Activated naive CD4-positive, alpha-beta T cell treated with anti-CD3 and anti-CD28 coated beads for 36 hours (primary cell): Measurements from ENCODE around the gene SLC52A3. TPM values are rescaled to one million over a fixed set of nuclear protein-coding genes. Genes with fewer than 3 reads are reported as not detected.

Source experiments
- CTCF ChIA-PET: fragments of 350-600 bp; sonication (Branson Sonifier 250); formaldehyde crosslinking; loops from one replicate; lab custom pipeline; 2021; ENCODE audit warnings: antibody characterized with exemption; lab: Charles Lee
- DNase-seq: peaks from one replicate; pipeline ENCODE4 v3.0.0-alpha.2; 2020
- H3K27ac Mint-ChIP-seq: one replicate; pipeline ENCODE4 v1.8.0; 2021; ENCODE audit warnings: mild to moderate bottlenecking, mixed read lengths
- H3K27me3 Mint-ChIP-seq: one replicate; pipeline ENCODE4 v1.8.0; 2021; ENCODE audit warnings: low read depth, mixed read lengths
- H3K36me3 Mint-ChIP-seq: one replicate; pipeline ENCODE4 v1.8.0; 2021; ENCODE audit warnings: low read depth, mixed read lengths
- H3K4me1 Mint-ChIP-seq: one replicate; pipeline ENCODE4 v1.8.0; 2021; ENCODE audit warnings: low read depth, mixed read lengths
- H3K4me3 Mint-ChIP-seq: one replicate; pipeline ENCODE4 v1.8.0; 2021; ENCODE audit warnings: mild to moderate bottlenecking, moderate library complexity, mixed read lengths
- H3K9me3 Mint-ChIP-seq: one replicate; pipeline ENCODE4 v1.8.0; 2021; ENCODE audit warnings: mixed read lengths
- intact Hi-C: fragments of 100-400 bp; cut with micrococcal nuclease; formaldehyde crosslinking; loops from one replicate; pipeline ENCODE4 v1.15.1; 2023
- total RNA-seq, 2 experiments: library from RNA; stranded (reverse); gene quantifications; one replicate each; pipeline ENCODE4 v1.2.3, GENCODE V29; 2021

The SLC52A3 gene
- total RNA-seq, 2 experiments from 2014 or later, result not detected

GRCh38 chr20:791056-791455 lies 22.8 kb upstream of the SLC52A3 start:
- CTCF ChIA-PET, result no interaction called here
- intact Hi-C loops, result no loop called here
- Mint-ChIP-seq H3K4me3 (no peak overlapping the region), H3K36me3 (peaks cover 2% of the 10 kb centered on the region), H3K27me3 (peaks cover 24% of the 10 kb centered on the region), H3K9me3 (peaks cover 16% of the 10 kb centered on the region), H3K27ac (no peak overlapping the region), H3K4me1 (no peaks in the 10 kb centered on the region)
- DNase-seq, result no peak

DNA sequence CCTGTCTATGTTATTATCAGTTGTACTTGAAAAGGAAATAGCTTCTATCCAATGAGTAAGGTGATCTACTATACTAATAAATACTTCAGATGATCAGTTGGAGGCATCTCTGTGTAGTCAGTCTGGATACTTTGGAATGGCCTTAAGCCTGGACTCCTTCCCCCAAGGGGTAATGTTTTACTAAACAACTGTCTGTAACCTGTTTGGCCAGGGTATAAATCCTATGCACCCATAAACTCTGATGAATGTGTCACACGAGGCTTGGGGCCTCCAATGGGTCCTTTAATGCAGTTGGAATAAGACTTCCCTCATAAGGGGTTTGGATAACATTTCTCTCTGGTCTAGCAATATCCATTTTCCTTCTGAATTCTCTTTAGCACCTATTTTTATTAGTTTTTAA lies 19.5 kb upstream of the SLC52A3 start:
- H3K27ac Mint-ChIP-seq, result no peak overlapping the region
- CTCF ChIA-PET, result no interaction called here
- no peak overlapping the region for H3K4me3 Mint-ChIP-seq

DNA sequence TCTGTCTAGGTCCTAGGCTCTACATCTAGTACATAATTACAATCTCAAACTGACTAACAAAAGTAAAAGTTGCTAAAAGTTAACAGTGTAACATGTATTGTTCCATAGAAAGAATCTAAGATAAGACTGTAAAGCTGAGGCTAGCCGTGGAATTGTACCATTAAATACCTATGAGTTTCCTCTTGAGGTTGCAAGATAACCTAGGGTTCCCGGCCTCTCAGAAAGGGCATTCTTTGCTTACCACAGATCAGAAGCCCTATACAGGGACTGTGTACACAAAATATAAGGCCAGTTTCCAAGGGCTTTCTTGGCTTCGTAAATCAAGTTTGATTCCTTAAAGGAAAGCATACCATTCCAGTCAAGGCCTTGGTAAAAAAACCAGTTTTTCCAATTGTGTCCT lies 11.5 kb upstream of the SLC52A3 start:
- CTCF ChIA-PET, result no interaction called here
- Mint-ChIP-seq H3K36me3 (peaks cover 5% of the 10 kb centered on the region), H3K27me3 (no peaks in the 10 kb centered on the region), H3K9me3 (peaks cover 15% of the 10 kb centered on the region), H3K4me1 (no peaks in the 10 kb centered on the region), H3K27ac (no peak overlapping the region), H3K4me3 (no peak overlapping the region)
- no peak for DNase-seq
- intact Hi-C loops, result no loop called here

More for the DNA sequence above, 19.5 kb upstream of the SLC52A3 start:
- H3K4me1 Mint-ChIP-seq, result no peaks in the 10 kb centered on the region
- H3K27me3 Mint-ChIP-seq, result peaks cover 17% of the 10 kb centered on the region
- peaks cover 7% of the 10 kb centered on the region for H3K36me3 Mint-ChIP-seq
- peaks cover 28% of the 10 kb centered on the region for H3K9me3 Mint-ChIP-seq
- DNase-seq, result no peak
- intact Hi-C loops, result no loop called here

- Mint-ChIP-seq H3K4me3 (no peak overlapping the region), H3K4me1 (no peaks in the 10 kb centered on the region), H3K9me3 (no peaks in the 10 kb centered on the region), H3K27ac (no peak overlapping the region), H3K27me3 (no peaks in the 10 kb centered on the region), H3K36me3 (no peaks in the 10 kb centered on the region)
- CTCF ChIA-PET, result interaction anchor here (1.1 to 1.2 kb wide), 2 partner anchors 23 to 179 kb away, joined by 3 to 4 read pairs; no protein-coding TSS in a partner anchor
- intact Hi-C loops, result no loop called here
- DNase-seq, result no peak
These were observed 7.9 kb upstream of the SLC52A3 start for GRCh38 chr20:776165-776564.

GRCh38 chr20:775679-776135 lies 7.4 kb upstream of the SLC52A3 start:
- Mint-ChIP-seq H3K4me3 (no peak overlapping the region), H3K27ac (no peak overlapping the region), H3K36me3 (no peaks in the 10 kb centered on the region), H3K4me1 (no peaks in the 10 kb centered on the region), H3K9me3 (no peaks in the 10 kb centered on the region), H3K27me3 (peaks cover 2% of the 10 kb centered on the region)
- no peak for DNase-seq
- intact Hi-C loops, result no loop called here
- CTCF ChIA-PET, result interaction anchor here (1.1 to 1.2 kb wide), 2 partner anchors 23 to 180 kb away, joined by 3 to 4 read pairs; no protein-coding TSS in a partner anchor

GRCh38 chr20:774660-775057 lies 6.4 kb upstream of the SLC52A3 start:
- intact Hi-C loops, result no loop called here
- no peak for DNase-seq
- Mint-ChIP-seq H3K4me1 (no peaks in the 10 kb centered on the region), H3K4me3 (no peak overlapping the region), H3K36me3 (no peaks in the 10 kb centered on the region), H3K27me3 (peaks cover 3% of the 10 kb centered on the region), H3K9me3 (no peaks in the 10 kb centered on the region), H3K27ac (no peak overlapping the region)
- CTCF ChIA-PET, result no interaction called here

GRCh38 chr20:774016-774659 lies 5.8 kb upstream of the SLC52A3 start:
- CTCF ChIA-PET, result interaction anchor here (1.5 kb wide), 1 partner anchor 35 kb away, joined by 8 read pairs; no protein-coding TSS in a partner anchor

GRCh38 chr20:772806-773205 lies 4.5 kb upstream of the SLC52A3 start:
- no peak overlapping the region for H3K27ac Mint-ChIP-seq
- no peak for DNase-seq
- H3K9me3 Mint-ChIP-seq, result no peaks in the 10 kb centered on the region
- H3K4me1 Mint-ChIP-seq, result no peaks in the 10 kb centered on the region
- CTCF ChIA-PET, result interaction anchor here (1.5 kb wide), 1 partner anchor 34 kb away, joined by 8 read pairs; no protein-coding TSS in a partner anchor
- H3K27me3 Mint-ChIP-seq, result peaks cover 3% of the 10 kb centered on the region
- no peaks in the 10 kb centered on the region for H3K36me3 Mint-ChIP-seq
- no peak overlapping the region for H3K4me3 Mint-ChIP-seq
- intact Hi-C loops, result no loop called here

More at GRCh38 chr20:774016-774659, 5.8 kb upstream of the SLC52A3 start:
- H3K4me3 Mint-ChIP-seq, result no peak overlapping the region
- no peaks in the 10 kb centered on the region for H3K4me1 Mint-ChIP-seq
- DNase-seq, result no peak
- H3K27ac Mint-ChIP-seq, result no peak overlapping the region
- intact Hi-C loops, result no loop called here
- H3K9me3 Mint-ChIP-seq, result no peaks in the 10 kb centered on the region
- H3K36me3 Mint-ChIP-seq, result no peaks in the 10 kb centered on the region
- H3K27me3 Mint-ChIP-seq, result peaks cover 3% of the 10 kb centered on the region

GRCh38 chr20:771741-772464 lies 3.6 kb upstream of the SLC52A3 start:
- Mint-ChIP-seq H3K27ac (no peak overlapping the region), H3K36me3 (no peaks in the 10 kb centered on the region), H3K4me1 (no peaks in the 10 kb centered on the region), H3K27me3 (peaks cover 3% of the 10 kb centered on the region), H3K4me3 (no peak overlapping the region), H3K9me3 (no peaks in the 10 kb centered on the region)
- DNase-seq, result no peak
- CTCF ChIA-PET, result no interaction called here
- intact Hi-C loops, result no loop called here

- intact Hi-C loops, result no loop called here
- CTCF ChIA-PET, result no interaction called here
- no peaks in the 10 kb centered on the region for H3K4me1 Mint-ChIP-seq
- H3K27ac Mint-ChIP-seq, result no peak overlapping the region
- peaks cover 3% of the 10 kb centered on the region for H3K27me3 Mint-ChIP-seq
- no peaks in the 10 kb centered on the region for H3K9me3 Mint-ChIP-seq
- H3K4me3 Mint-ChIP-seq, result no peak overlapping the region
- no peaks in the 10 kb centered on the region for H3K36me3 Mint-ChIP-seq
- no peak for DNase-seq
These were observed 2.4 kb upstream of the SLC52A3 start for GRCh38 chr20:770691-771090.

DNA sequence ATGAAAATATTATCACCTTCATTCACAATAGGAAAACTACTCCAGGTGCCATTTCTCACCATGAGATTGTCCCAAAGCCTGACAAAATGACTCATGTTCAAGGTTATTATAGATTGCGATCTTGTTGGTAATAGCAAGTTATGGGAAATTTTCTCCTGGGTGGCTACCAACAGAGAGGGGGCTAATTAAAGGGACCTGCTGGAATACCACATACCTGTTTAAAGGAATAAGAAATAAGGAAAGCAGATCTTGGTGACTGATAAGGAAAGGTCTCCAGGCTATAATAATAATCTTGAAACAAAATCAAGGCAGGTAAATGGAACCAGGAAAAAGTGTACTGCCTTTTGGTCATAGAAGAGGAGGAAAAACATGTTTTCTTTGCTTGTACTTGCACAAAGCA lies 1.4 kb downstream of the SLC52A3 start:
- Mint-ChIP-seq H3K4me1 (no peaks in the 10 kb centered on the region), H3K9me3 (no peaks in the 10 kb centered on the region), H3K36me3 (no peaks in the 10 kb centered on the region), H3K4me3 (no peak overlapping the region), H3K27ac (no peak overlapping the region), H3K27me3 (peaks cover 6% of the 10 kb centered on the region)
- CTCF ChIA-PET, result no interaction called here
- DNase-seq, result no peak
- intact Hi-C loops, result no loop called here

GRCh38 chr20:764255-764654 lies 4.0 kb downstream of the SLC52A3 start:
- CTCF ChIA-PET, result interaction anchor here (0.7 kb wide), 1 partner anchor 180 kb away, joined by 3 read pairs; no protein-coding TSS in a partner anchor
- Mint-ChIP-seq H3K4me1 (no peaks in the 10 kb centered on the region), H3K4me3 (no peak overlapping the region), H3K27me3 (peaks cover 3% of the 10 kb centered on the region), H3K36me3 (no peaks in the 10 kb centered on the region), H3K9me3 (no peaks in the 10 kb centered on the region), H3K27ac (no peak overlapping the region)
- intact Hi-C loops, result no loop called here
- peak; percentile 25 for DNase-seq
